Measurements from ENCODE around the gene LGMN. TPM values are rescaled to one million over a fixed set of nuclear protein-coding genes. Genes with fewer than 3 reads are reported as not detected.

Gene LGMN
- polyA plus RNA-seq, 3 donors = 1.7 to 3.3 (median 2.9) TPM

- H3K27me3 ChIP-seq (ENCODE audit: control insufficient read depth in 2 of 2, insufficient read depth in 2 of 2, low read length in 2 of 2) = no peaks in the 10 kb centered on the region
- peaks cover 72 to 98% of the 10 kb centered on the region in 2 donors for H3K36me3 ChIP-seq (replicated peaks in 1 of 2; ENCODE audit: control insufficient read depth in 1 of 2, insufficient read depth in 2 of 2, low read length in 2 of 2)
- peak overlapping the region in 1 of 2 donors; percentile 61 for H3K4me3 Mint-ChIP-seq
- H3K79me2 ChIP-seq (ENCODE audit: insufficient read depth, low read length) = peaks cover 97% of the 10 kb centered on the region
- peaks cover 100% of the 10 kb centered on the region for H4K20me1 ChIP-seq (ENCODE audit: insufficient read depth, low read length)
- H3K4me2 ChIP-seq (replicated peaks; ENCODE audit: extremely low read depth, low read length, poor library complexity, severe bottlenecking) = peak overlapping the region; percentile 55
- H3K27me3 Mint-ChIP-seq (ENCODE audit: low read depth in 3 of 3) = peaks cover 0 to 2% (median 0%) of the 10 kb centered on the region in 3 donors
- H3K27ac Mint-ChIP-seq = peak overlapping the region; percentile 87 to 97 (median 95)
- intact Hi-C loops (cut with micrococcal nuclease) = loop anchor here in 1 of 2 donors (5.0 kb wide), 1 partner anchor 63 kb away; no protein-coding TSS in a partner anchor
- WGBS (ENCODE audit: insufficient coverage) = 18% methylated on average over 4 of the region's 6 CpGs
- H3K4me1 Mint-ChIP-seq = peaks cover 59% of the 10 kb centered on the region
- peaks cover 83 to 97% of the 10 kb centered on the region in 2 donors for H3K36me3 Mint-ChIP-seq
- no peak overlapping the region for H2AFZ ChIP-seq (ENCODE audit: insufficient read depth, low read depth, low read length, poor library complexity, severe bottlenecking)
- no peak for TF ChIP-seq CTCF (IDR thresholded peaks at IDR 0.05)
- peak overlapping the region in 1 of 3 experiments; percentile 55 for H3K4me3 ChIP-seq (replicated peaks in 1 of 3; ENCODE audit: low read depth in 2 of 3, low read length in 3 of 3)
- peak overlapping the region; percentile 33 for H3K9ac ChIP-seq (ENCODE audit: insufficient read depth, low read length, poor library complexity, severe bottlenecking)
- peaks cover 0 to 4% of the 10 kb centered on the region in 2 donors for H3K9me3 ChIP-seq (replicated peaks in 1 of 2; ENCODE audit: control insufficient read depth in 1 of 2, insufficient read depth in 1 of 2, low read length in 2 of 2)
- no peak for DNase-seq
- peaks cover 42 to 56% of the 10 kb centered on the region in 2 donors for H3K4me1 ChIP-seq (ENCODE audit: control insufficient read depth in 1 of 2, insufficient read depth in 2 of 2, low read length in 2 of 2)
- H3K9me3 Mint-ChIP-seq = peaks cover 6 to 11% (median 9%) of the 10 kb centered on the region in 7 donors
- H3K27ac ChIP-seq (ENCODE audit: low read depth in 1 of 2, low read length in 2 of 2) = peak overlapping the region; percentile 82 to 85
These were observed 73.0 kb downstream of the LGMN start for GRCh38 chr14:92675421-92675820.

GRCh38 chr14:92673601-92674150 lies 74.8 kb downstream of the LGMN start:
- peaks cover 98% of the 10 kb centered on the region for H3K79me2 ChIP-seq (ENCODE audit: insufficient read depth, low read length)
- H3K4me2 ChIP-seq (replicated peaks; ENCODE audit: extremely low read depth, low read length, poor library complexity, severe bottlenecking) = no peak overlapping the region
- H3K4me1 Mint-ChIP-seq = peaks cover 77% of the 10 kb centered on the region
- H3K27ac ChIP-seq (ENCODE audit: low read depth in 1 of 2, low read length in 2 of 2) = peak overlapping the region; percentile 26 to 52
- peaks cover 59 to 73% of the 10 kb centered on the region in 2 donors for H3K4me1 ChIP-seq (ENCODE audit: control insufficient read depth in 1 of 2, insufficient read depth in 2 of 2, low read length in 2 of 2)
- no peak overlapping the region for H3K4me3 ChIP-seq (replicated peaks in 1 of 3; ENCODE audit: low read depth in 2 of 3, low read length in 3 of 3)
- DNase-seq = no peak
- H3K27ac Mint-ChIP-seq = peak overlapping the region; percentile 36 to 97 (median 83)
- H3K4me3 Mint-ChIP-seq = no peak overlapping the region
- intact Hi-C loops (cut with micrococcal nuclease) = no loop called here
- peaks cover 0 to 2% (median 0%) of the 10 kb centered on the region in 3 donors for H3K27me3 Mint-ChIP-seq (ENCODE audit: low read depth in 3 of 3)
- H3K9me3 ChIP-seq (replicated peaks in 1 of 2; ENCODE audit: control insufficient read depth in 1 of 2, insufficient read depth in 1 of 2, low read length in 2 of 2) = no peaks in the 10 kb centered on the region
- no peak for TF ChIP-seq CTCF (IDR thresholded peaks at IDR 0.05)
- WGBS (ENCODE audit: insufficient coverage) = 94% methylated on average over 16 of the region's 19 CpGs
- H3K36me3 Mint-ChIP-seq = peaks cover 83 to 95% of the 10 kb centered on the region in 2 donors
- H3K9ac ChIP-seq (ENCODE audit: insufficient read depth, low read length, poor library complexity, severe bottlenecking) = no peak overlapping the region
- H3K9me3 Mint-ChIP-seq = peaks cover 0 to 4% (median 0%) of the 10 kb centered on the region in 7 donors
- no peak overlapping the region for H2AFZ ChIP-seq (ENCODE audit: insufficient read depth, low read depth, low read length, poor library complexity, severe bottlenecking)
- peaks cover 68 to 96% of the 10 kb centered on the region in 2 donors for H3K36me3 ChIP-seq (replicated peaks in 1 of 2; ENCODE audit: control insufficient read depth in 1 of 2, insufficient read depth in 2 of 2, low read length in 2 of 2)
- H4K20me1 ChIP-seq (ENCODE audit: insufficient read depth, low read length) = peaks cover 100% of the 10 kb centered on the region
- H3K27me3 ChIP-seq (ENCODE audit: control insufficient read depth in 2 of 2, insufficient read depth in 2 of 2, low read length in 2 of 2) = no peaks in the 10 kb centered on the region
